Dermis blood vessel endothelial cell (primary cell): ENCODE results near the gene MCM5. TPM values are rescaled to one million over a fixed set of nuclear protein-coding genes. Genes with fewer than 3 reads are reported as not detected.

ENCODE experiments used
- DNase-seq: peaks from one replicate; pipeline ENCODE4 v3.0.0; 2010
- total RNA-seq: library from RNA; depleted of rRNA; stranded (reverse); fragments of >200 nt; gene quantifications from 2 replicates; pipeline ENCODE4 v1.2.3, GENCODE V29; 2014

MCM5 gene
- 47.5 and 103 TPM in 2 replicates for total RNA-seq

GRCh38 chr22:35399678-35400500 is at the start of gene MCM5:
TSS of gene MCM5 (plus strand) at chr22:35400140. CDS start at chr22:35400439, 299 bp downstream.
- DNase-seq, result peak; percentile 98

- peak; percentile 95 for DNase-seq
Observed at GRCh38 chr22:35350539-35351503, 49.1 kb upstream of the MCM5 start.

- peak; percentile 84 for DNase-seq
Observed at GRCh38 chr22:35352214-35353111, 47.5 kb upstream of the MCM5 start.

GRCh38 chr22:35353318-35353717 is 46.6 kb upstream of the MCM5 start:
- DNase-seq, result no peak

GRCh38 chr22:35354068-35354467 is 45.9 kb upstream of the MCM5 start:
- no peak for DNase-seq

- peak; percentile 66 for DNase-seq
Observed at GRCh38 chr22:35357883-35358621, 41.9 kb upstream of the MCM5 start.

- no peak for DNase-seq
Observed at GRCh38 chr22:35359380-35360065, 40.4 kb upstream of the MCM5 start.

- no peak for DNase-seq
Observed at GRCh38 chr22:35361001-35361558, 38.9 kb upstream of the MCM5 start.

- no peak for DNase-seq
Observed at GRCh38 chr22:35363566-35364086, 36.3 kb upstream of the MCM5 start.

GRCh38 chr22:35364230-35364629 is 35.7 kb upstream of the MCM5 start:
- DNase-seq, result peak; percentile 82

GRCh38 chr22:35367331-35367886 is 32.5 kb upstream of the MCM5 start:
- DNase-seq, result no peak

- DNase-seq, result no peak
Observed at GRCh38 chr22:35368386-35368785, 31.6 kb upstream of the MCM5 start.

- no peak for DNase-seq
Observed at GRCh38 chr22:35369996-35370395, 29.9 kb upstream of the MCM5 start.

- DNase-seq, result no peak
Observed at GRCh38 chr22:35373781-35374180, 26.2 kb upstream of the MCM5 start.

- DNase-seq, result no peak
Observed at GRCh38 chr22:35375031-35375430, 24.9 kb upstream of the MCM5 start.

GRCh38 chr22:35375526-35375925 is 24.4 kb upstream of the MCM5 start:
- no peak for DNase-seq

GRCh38 chr22:35376728-35377472 is 23.0 kb upstream of the MCM5 start:
- peak; percentile 100 for DNase-seq

GRCh38 chr22:35377735-35378134 is 22.2 kb upstream of the MCM5 start:
- no peak for DNase-seq

GRCh38 chr22:35378621-35379020 is 21.3 kb upstream of the MCM5 start:
- DNase-seq, result no peak
